HG03045 (cell line): ENCODE data around the gene PRELP.
"Not testable (repeated sequence)": the region's sequence is repeated elsewhere in the genome, so short reads cannot be mapped to it uniquely, and the experiment has no call there.

Experiments
- ATAC-seq: cut with Tn5 transposase; IDR thresholded peaks from one replicate; pipeline ENCODE4 v1.9.1; 2021; ENCODE audit warnings: mild to moderate bottlenecking, moderate library complexity; ENCODE audit not compliant: unreplicated experiment

PRELP gene

GRCh38 chr1:203453016-203453415, 22.6 kb upstream of the PRELP start:
- no peak for ATAC-seq

- no peak for ATAC-seq
Observed at GRCh38 chr1:203453616-203454015, 22.0 kb upstream of the PRELP start.

GRCh38 chr1:203454986-203455471, 20.6 kb upstream of the PRELP start:
- no peak for ATAC-seq

- no peak for ATAC-seq
Observed at GRCh38 chr1:203455706-203456105, 19.9 kb upstream of the PRELP start.

GRCh38 chr1:203456577-203456976, 19.0 kb upstream of the PRELP start:
- no peak for ATAC-seq

GRCh38 chr1:203458078-203458477, 17.5 kb upstream of the PRELP start:
- ATAC-seq = no peak

GRCh38 chr1:203459671-203460201, 15.9 kb upstream of the PRELP start:
- no peak for ATAC-seq

- ATAC-seq = no peak
Observed at GRCh38 chr1:203461717-203462116, 13.9 kb upstream of the PRELP start.

GRCh38 chr1:203462143-203462542, 13.5 kb upstream of the PRELP start:
- ATAC-seq = no peak

GRCh38 chr1:203462878-203463277, 12.7 kb upstream of the PRELP start:
- no peak for ATAC-seq

GRCh38 chr1:203463469-203464062, 12.0 kb upstream of the PRELP start:
- no peak for ATAC-seq

- ATAC-seq = no peak
Observed at GRCh38 chr1:203464226-203464625, 11.4 kb upstream of the PRELP start.

GRCh38 chr1:203464743-203465142, 10.9 kb upstream of the PRELP start:
- ATAC-seq = no peak

- no peak for ATAC-seq
Observed at GRCh38 chr1:203465146-203465798, 10.3 kb upstream of the PRELP start.

GRCh38 chr1:203465948-203466347, 9.7 kb upstream of the PRELP start:
- no peak for ATAC-seq

- not testable (repeated sequence) for ATAC-seq
Observed at GRCh38 chr1:203466906-203467549, 8.6 kb upstream of the PRELP start.

GRCh38 chr1:203467550-203467921, 8.1 kb upstream of the PRELP start:
- no peak for ATAC-seq

- ATAC-seq = no peak
Observed at GRCh38 chr1:203468326-203468725, 7.3 kb upstream of the PRELP start.

- no peak for ATAC-seq
Observed at GRCh38 chr1:203470240-203470639, 5.4 kb upstream of the PRELP start.

- no peak for ATAC-seq
Observed at GRCh38 chr1:203471841-203472240, 3.8 kb upstream of the PRELP start.

GRCh38 chr1:203473281-203473680, 2.3 kb upstream of the PRELP start:
- ATAC-seq = no peak

- ATAC-seq = no peak
Observed at GRCh38 chr1:203473781-203474305, 1.8 kb upstream of the PRELP start.
